NCI-H1417 treated with DMSO at 0.1 percent for 48 hours (cell line): Measurements from ENCODE around the gene HPD.
"Not testable (repeated sequence)": the region's sequence is repeated elsewhere in the genome, so short reads cannot be mapped to it uniquely, and the experiment has no call there.

Experiments used
- DNase-seq: peaks from one replicate; lab custom pipeline; 2025; lab: John Stamatoyannopoulos, UW

HPD gene

GRCh38 chr12:121798787-121799155 lies 59.9 kb downstream of the HPD start:
- no peak for DNase-seq

DNA sequence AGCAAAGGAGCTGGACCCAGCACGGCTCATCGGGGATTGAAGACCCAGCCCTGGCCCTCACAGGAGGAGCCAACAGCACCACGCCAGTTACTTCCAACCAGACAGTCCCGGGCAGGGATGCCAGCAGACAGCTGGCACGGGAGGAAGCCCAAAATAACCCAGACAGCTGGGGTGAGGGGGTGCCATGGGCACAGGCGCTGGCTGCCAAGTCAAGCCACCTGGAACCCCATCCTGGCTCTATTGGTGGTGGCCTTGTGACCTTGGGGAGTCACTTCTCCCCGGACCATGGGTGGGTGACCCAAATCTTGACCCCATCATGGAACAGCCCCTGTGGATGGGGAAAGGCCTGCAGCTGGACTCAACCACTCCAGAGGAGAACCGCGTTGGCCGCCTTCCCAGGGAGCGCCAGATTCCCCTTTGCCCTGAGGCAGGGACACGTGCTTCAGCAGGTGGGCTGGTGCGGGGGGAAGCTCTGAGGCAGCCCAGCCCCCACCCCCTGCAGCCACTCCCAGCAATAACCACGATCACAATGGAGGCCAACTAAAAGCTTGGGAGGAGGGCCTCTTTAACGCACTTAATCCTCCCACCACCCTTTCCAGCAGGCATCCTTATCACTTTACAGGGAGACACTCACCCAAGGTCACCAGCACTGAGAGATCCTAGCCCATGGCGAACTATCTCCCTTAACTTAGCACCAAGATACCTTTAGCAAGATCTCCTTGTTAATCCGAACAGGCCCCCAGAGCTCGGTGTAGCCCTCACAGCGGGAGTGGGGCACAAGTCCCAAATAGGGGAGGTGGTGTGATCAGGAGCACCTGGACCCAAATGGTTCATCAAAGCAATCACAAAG lies 60.5 kb downstream of the HPD start:
- DNase-seq = peak; percentile 46

- peak; percentile 67 for DNase-seq
Observed at GRCh38 chr12:121796855-121797751, 61.6 kb downstream of the HPD start.

GRCh38 chr12:121795034-121795968 lies 63.4 kb downstream of the HPD start:
- DNase-seq = no peak

DNA sequence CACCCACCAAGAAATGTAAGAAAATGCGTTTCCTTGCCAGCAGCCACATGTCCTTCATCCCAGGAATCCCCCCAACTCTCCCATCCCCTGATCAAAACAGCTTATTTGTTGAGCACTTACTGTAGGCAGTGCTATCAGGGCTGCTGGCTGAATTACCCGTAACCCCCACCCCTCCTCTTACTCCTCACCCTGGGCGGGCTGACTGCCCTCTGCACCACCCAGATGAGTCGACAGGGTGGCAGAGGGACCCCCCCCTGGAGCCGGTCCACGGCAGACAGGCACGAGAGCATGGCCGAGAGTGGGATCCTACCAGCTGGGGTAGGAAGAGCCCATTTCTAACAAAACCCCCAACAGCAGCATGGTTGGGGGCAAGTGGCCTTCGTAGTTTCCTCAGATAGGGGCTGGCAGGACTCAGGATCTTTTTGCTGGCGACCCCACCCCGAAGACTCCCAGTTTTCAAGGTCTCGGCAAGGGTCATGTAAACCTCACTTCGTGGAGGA lies 64.1 kb downstream of the HPD start:
- DNase-seq = no peak

DNA sequence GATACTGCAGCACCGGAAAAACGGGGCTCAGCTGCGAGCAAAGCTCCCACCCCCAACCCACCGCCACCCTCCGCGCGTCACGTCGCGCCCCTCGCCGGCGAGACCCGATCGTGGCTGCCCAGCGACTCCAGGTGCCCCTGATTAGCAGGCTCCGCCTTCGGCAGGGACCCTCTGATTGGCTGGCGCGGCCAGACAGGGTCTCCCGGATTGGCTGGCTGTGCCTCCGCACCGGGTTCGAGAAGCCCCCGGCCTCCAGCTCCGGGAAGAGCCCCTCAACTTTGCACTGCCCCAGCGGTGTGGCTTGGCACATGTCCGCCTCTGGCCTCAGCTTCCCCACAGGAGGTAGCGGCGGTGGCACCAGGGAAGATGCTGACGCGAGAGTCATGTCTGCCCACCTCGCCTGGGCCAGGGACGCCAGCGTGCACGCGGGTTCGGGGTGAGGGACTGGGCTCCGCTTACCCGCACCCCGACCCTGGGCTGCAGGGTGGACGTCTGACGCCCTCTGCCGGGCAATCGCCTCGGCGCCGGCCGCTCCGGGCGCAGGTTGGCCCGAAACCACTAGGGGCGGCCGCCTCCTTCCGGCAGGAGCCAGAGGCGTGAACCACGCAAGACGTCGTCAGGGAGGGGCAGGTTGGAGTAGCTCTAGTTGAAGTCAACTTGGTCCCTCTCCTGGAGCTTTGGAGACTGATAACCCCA lies 64.7 kb downstream of the HPD start:
- DNase-seq = no peak

GRCh38 chr12:121793440-121793837 lies 65.2 kb downstream of the HPD start, which contains the start of gene RHOF:
Gene RHOF (minus strand): TSS chr12:121793688. CDS start chr12:121793633, 55 bp downstream.
- DNase-seq = no peak

- no peak for DNase-seq
Observed at GRCh38 chr12:121792607-121793439, 65.8 kb downstream of the HPD start.

DNA sequence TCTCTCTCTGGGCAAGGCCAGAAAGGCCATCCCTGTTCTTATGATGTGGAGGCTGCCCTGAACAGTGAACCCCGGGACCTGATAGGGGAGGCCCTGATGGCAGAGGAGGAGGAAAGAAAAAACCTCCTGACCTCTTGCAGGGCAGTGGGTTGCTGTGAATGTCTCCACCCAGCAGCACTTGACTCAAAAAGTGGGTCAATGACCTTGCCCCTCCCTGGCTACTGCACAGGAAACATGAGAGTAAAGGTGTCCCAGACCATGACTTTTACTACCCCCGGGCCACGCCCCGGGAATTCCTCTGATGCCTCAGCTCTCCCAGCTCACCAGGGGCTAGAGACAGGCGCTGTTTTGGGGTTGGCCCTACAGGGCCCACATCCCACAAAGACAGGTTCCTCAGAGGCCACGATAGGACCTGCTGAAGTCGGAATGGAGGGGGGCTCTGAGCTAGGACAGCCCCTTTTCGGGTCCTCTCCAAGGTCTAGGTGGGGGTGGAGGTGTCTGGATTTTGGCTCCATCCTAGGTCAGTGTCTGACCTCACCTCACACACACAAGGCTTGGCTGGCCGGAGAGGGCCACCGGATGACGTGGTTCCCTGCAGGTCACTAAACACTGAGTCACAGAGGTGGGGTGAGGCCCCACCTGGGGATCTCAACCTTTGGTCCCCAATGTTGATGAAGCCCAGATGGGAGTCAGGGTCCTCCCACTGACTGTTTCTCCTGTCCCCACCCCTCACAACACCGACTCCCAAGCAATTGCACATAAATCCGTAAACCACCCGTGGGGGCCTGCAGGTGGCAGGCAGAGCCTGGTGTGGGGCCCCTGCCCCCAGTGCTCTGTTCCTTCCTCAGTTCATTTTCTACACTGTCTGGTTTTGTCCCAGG lies 66.7 kb downstream of the HPD start:
- DNase-seq = no peak

GRCh38 chr12:121790785-121791184 lies 67.9 kb downstream of the HPD start:
- DNase-seq = not testable (repeated sequence)

DNA sequence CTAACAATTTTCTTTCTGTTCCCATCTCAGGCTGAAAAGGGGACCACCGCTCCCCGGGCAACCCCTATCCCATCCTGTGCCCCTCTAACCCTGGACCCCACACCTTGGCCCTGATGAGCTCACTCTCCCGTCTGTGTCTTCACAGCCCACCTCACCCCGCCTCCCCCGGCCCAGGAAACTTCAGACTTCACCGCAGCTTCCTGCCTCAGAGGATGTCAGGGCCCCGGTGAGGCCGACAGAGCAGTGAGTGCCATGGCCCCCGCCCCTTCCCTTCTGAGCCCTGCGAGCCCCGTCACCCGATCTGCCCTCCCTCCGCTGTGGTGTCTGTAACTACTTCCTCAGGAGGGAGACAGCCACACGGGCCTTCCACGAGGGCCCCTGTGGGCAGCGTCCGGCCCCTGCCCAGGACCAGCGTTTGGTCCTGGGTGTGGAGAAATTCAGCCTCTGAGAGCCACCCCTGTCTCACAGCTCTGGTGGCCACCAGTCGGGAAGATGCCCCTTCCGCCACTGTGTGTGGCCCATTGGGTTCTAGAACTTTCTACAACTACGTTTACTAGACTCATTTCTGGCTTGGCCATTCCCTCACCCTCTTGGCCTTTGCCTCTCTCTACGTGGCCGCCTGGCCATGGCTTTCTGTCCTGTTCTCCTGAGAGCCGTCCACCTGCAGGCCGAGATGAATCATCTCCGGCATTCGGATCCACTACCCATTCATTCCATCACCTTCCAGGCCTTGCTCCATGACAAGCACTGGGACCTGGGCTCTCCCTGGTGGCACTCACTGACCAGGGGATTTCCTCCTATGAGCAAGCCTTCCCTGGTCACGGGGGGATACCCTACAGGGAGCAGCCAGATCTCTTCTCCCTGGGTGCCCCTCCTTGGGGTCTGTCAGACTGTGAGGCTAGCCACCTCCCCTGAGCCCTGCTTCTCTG lies 68.6 kb downstream of the HPD start:
- DNase-seq = no peak
